Measurements from ENCODE around the gene IRF1.

The IRF1 gene

DNA sequence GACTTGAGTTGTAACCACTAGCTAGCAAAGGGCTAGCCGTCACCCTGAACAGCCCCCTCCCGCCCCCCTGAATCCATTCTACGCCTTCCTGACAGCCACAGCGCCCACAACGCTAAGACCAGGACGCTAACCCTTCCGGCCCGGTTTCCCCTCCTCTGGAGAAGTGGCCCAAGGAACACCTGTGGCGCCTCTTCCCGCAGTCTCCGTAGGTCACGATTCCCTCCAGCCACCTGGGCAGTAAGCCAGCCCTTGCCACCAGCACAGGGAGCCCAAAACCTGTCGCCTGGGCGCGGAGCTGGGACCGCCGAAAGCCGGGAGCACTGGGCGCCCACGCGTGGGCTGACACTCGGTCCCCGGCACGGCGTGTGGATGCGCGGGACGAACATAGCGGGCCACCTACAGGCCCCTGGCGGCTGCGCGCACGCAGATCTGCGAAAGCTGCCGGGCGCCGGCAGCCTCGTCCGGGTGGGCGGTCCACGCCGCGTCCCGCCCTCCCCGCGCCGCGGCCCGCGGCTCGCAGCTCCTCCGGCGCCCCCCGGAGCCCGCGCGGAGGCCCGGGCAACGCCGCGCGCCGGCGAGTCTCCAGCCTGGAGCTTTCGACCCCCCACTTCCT, 596 bp downstream of the IRF1 start:
- DNase-seq (ENCODE audit: low read depth) = peak; percentile 52
- peak overlapping the region; percentile 71 for H3K4me3 ChIP-seq (replicated peaks; ENCODE audit: low read depth, low read length)
- TF ChIP-seq, protein P1, sequence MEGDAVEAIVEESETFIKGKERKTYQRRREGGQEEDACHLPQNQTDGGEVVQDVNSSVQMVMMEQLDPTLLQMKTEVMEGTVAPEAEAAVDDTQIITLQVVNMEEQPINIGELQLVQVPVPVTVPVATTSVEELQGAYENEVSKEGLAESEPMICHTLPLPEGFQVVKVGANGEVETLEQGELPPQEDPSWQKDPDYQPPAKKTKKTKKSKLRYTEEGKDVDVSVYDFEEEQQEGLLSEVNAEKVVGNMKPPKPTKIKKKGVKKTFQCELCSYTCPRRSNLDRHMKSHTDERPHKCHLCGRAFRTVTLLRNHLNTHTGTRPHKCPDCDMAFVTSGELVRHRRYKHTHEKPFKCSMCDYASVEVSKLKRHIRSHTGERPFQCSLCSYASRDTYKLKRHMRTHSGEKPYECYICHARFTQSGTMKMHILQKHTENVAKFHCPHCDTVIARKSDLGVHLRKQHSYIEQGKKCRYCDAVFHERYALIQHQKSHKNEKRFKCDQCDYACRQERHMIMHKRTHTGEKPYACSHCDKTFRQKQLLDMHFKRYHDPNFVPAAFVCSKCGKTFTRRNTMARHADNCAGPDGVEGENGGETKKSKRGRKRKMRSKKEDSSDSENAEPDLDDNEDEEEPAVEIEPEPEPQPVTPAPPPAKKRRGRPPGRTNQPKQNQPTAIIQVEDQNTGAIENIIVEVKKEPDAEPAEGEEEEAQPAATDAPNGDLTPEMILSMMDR (IDR thresholded peaks at IDR 0.05; ENCODE audit: low read length, missing control alignments) = peak; percentile 12

DNA sequence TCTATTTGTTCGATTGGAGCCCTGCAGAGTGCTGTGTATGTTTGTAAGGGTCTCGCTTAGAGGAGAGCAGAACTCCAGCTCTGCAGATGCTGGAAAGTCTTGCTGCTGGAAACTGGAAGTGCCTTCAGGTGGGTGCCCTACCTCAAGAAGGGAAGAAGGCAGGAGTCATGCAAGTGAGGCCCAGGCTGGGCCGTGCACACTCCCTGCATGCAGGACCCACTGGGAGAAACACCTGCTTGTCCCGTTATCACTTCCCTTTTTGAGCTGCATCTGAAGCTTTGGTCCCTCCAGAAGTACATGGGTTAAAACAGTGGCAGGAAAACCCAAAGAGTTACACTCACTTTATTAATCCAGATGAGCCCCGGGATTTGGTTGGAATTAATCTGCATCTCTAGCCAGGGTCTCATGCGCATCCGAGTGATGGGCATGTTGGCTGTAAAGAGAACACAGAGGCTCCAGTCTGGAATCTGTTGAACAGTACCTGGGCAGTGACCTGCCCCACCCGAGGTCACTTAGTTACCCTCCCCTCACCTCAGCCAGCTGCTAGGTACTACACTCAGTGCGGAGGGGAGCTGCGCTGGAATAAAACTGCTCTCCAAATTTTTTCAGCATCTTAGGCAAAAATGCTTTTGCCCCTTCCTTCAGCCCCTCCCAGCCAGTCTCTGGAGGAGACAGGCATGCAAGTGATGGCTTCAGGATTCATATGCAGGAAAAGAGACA, 1.4 kb downstream of the IRF1 start:
- DNase-seq (ENCODE audit: low read depth) = no peak
- H3K4me3 ChIP-seq (replicated peaks; ENCODE audit: low read depth, low read length) = peak overlapping the region; percentile 71
- TF ChIP-seq, protein P1 (IDR thresholded peaks at IDR 0.05; ENCODE audit: low read length, missing control alignments) = no peak

DNA sequence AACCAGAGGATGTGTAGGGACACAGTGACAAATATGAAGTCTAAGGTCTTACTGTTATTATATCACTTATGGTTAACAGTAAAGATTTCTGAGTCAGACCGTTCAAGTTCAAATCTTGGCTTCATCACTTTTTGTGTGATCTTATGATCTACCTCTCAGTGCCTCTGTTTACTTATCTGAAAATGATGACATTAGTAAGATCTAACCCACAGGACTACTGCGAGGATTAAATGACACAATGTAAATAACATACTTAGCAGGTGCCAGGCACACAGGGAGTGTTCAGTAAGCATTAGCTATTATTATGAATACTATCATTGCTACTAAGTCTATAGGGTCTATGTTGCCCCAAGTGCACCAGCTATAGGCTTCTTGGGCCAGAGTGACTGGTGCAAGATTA, 2.0 kb downstream of the IRF1 start:
- TF ChIP-seq, protein P1 (IDR thresholded peaks at IDR 0.05; ENCODE audit: low read length, missing control alignments) = no peak
- peak overlapping the region; percentile 71 for H3K4me3 ChIP-seq (replicated peaks; ENCODE audit: low read depth, low read length)
- no peak for DNase-seq (ENCODE audit: low read depth)

DNA sequence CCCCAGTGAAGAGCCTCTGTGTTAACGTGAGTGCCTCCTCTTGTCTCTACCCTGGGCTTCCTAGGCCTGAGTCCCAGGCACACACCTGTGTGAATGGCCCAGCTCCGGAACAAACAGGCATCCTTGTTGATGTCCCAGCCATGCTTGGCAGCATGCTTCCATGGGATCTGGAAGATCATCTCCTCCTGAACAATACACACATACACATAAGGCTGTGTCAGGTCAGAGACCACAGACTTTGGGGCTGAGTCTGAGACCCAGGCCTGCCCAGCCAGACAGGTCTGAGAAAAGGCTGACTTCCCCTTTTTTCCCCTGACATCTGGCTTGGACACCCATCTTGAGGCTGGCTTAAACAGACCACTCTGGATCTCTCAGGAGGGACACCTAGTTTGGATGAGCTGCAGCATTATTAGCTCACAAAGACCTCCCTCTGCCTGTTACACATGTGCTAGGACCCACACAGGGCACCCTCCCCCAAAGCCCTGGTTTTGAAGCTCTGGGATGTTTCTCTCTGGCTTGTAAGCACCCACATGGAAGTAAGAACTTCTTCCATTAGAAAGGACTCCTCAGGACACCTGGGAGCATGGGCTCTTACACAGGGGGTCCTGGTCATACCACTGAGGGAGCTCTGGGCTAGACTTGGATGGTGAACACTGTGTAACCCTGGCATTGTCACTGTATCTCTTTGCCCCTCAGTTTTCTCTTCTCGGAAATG, 2.6 kb downstream of the IRF1 start:
- DNase-seq (ENCODE audit: low read depth) = no peak
- no peak overlapping the region for H3K4me3 ChIP-seq (replicated peaks; ENCODE audit: low read depth, low read length)
- TF ChIP-seq, protein P1 (IDR thresholded peaks at IDR 0.05; ENCODE audit: low read length, missing control alignments) = no peak

DNA sequence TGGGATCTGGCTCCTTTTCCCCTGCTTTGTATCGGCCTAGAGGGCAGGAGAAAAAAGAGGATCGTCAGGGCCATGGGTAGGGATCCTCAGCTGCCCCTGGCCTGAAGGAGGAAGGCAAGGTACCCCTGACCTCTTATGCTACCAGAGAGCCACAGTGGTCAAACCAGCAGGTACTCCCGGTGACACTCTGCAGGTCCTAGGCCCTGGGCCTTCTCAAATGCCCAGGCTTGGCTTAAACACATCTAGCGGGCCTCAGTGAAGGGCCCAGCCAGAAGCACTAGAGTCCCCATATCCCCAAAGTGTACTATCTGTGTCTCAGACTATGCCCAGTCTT, 3.5 kb downstream of the IRF1 start:
- no peak overlapping the region for H3K4me3 ChIP-seq (replicated peaks; ENCODE audit: low read depth, low read length)
- TF ChIP-seq, protein P1 (IDR thresholded peaks at IDR 0.05; ENCODE audit: low read length, missing control alignments) = no peak
- no peak for DNase-seq (ENCODE audit: low read depth)

DNA sequence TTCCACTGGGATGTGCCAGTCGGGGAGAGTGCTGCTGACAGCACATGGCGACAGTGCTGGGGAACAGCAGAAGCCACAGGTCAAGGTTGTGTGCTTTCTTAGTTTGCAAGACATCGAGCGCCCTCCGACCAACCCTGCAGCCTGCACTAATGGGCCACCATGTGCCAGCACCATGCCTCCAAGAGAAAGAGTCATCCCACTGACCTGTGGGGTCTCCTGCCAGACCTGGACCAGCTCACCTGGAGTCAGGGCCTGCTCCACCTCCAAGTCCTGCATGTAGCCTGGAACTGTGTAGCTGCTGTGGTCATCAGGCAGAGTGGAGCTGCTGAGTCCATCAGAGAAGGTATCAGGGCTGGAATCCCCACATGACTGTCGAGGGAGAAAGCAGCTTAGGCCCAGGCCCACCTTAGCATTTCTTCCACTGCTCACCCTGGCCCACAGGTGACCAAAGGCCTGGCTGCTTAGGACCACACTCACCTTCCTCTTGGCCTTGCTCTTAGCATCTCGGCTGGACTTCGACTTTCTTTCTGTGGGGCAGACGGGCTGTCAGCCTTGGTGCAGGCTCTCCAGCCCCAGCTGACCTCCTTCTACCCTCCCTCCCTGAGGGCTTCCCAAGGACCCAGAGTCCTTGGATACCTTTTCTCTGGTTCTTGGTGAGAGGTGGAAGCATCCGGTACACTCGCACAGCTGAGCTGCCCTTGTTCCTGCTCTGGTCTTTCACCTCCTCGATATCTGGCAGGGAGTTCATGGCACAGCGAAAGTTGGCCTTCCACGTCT, 4.1 kb downstream of the IRF1 start:
- H3K4me3 ChIP-seq (replicated peaks; ENCODE audit: low read depth, low read length) = no peak overlapping the region
- TF ChIP-seq, protein P1 (IDR thresholded peaks at IDR 0.05; ENCODE audit: low read length, missing control alignments) = no peak

More for the DNA sequence above, 4.1 kb downstream of the IRF1 start:
- DNase-seq (ENCODE audit: low read depth) = no peak
